Activated CD4-positive, alpha-beta memory T cell treated with anti-CD3 and anti-CD28 coated beads for 36 hours (primary cell): Measurements from ENCODE around the gene IPMK. TPM values are rescaled to one million over a fixed set of nuclear protein-coding genes. Genes with fewer than 3 reads are reported as not detected.
A peak's percentile ranks its signal among the peaks of the same experiment; 100 is the strongest.

Experiments
- CTCF ChIA-PET: fragments of 350-600 bp; sonication (Branson Sonifier 250); formaldehyde crosslinking; loops from one replicate; lab custom pipeline; 2021; ENCODE audit warnings: antibody characterized with exemption, inconsistent platforms; lab: Charles Lee
- POLR2A ChIA-PET: fragments of 350-600 bp; sonication (Branson Sonifier 250); formaldehyde crosslinking; loops from one replicate; lab custom pipeline; 2021; ENCODE audit warnings: antibody characterized with exemption; lab: Charles Lee
- DNase-seq: peaks from one replicate; pipeline ENCODE4 v3.0.0-alpha.2; 2020
- H3K27ac Mint-ChIP-seq: one replicate; pipeline ENCODE4 v1.8.0; 2021; ENCODE audit warnings: mixed read lengths
- H3K27me3 Mint-ChIP-seq: one replicate; pipeline ENCODE4 v1.8.0; 2021; ENCODE audit warnings: mixed read lengths
- H3K36me3 Mint-ChIP-seq: one replicate; pipeline ENCODE4 v1.8.0; 2021; ENCODE audit warnings: mixed read lengths
- H3K4me1 Mint-ChIP-seq: one replicate; pipeline ENCODE4 v1.8.0; 2021; ENCODE audit warnings: low read depth, mixed read lengths
- H3K4me3 Mint-ChIP-seq: one replicate; pipeline ENCODE4 v1.8.0; 2021; ENCODE audit warnings: mild to moderate bottlenecking, mixed read lengths
- H3K9me3 Mint-ChIP-seq: one replicate; pipeline ENCODE4 v1.8.0; 2021; ENCODE audit warnings: mixed read lengths
- intact Hi-C: fragments of 100-400 bp; cut with micrococcal nuclease; formaldehyde crosslinking; loops from one replicate; pipeline ENCODE4 v1.15.1; 2023
- total RNA-seq, 2 experiments: library from RNA; stranded (reverse); gene quantifications; one replicate each; pipeline ENCODE4 v1.2.3, GENCODE V29; 2021

Gene IPMK
- total RNA-seq, 2 experiments from 2014 or later = 5.6 to 5.7 TPM

- POLR2A ChIA-PET = interaction anchor here (1.6 kb wide), 1 partner anchor 14 kb away, joined by 3 read pairs; the partner anchor contains the start of gene CISD1
- CTCF ChIA-PET = no interaction called here
- DNase-seq = peak; percentile 45
- Mint-ChIP-seq H3K36me3 (peaks cover 8% of the 10 kb centered on the region), H3K9me3 (no peaks in the 10 kb centered on the region), H3K27ac (peak overlapping the region; percentile 65), H3K4me1 (peaks cover 38% of the 10 kb centered on the region), H3K27me3 (no peaks in the 10 kb centered on the region), H3K4me3 (peak overlapping the region; percentile 33)
- intact Hi-C loops = loop anchor here (1.0 to 5.0 kb wide), 7 partner anchors 13 to 1600 kb away; partner anchors contain the start of genes CISD1, TFAM and UBE2D1
These were observed 14.9 kb upstream of the IPMK start for GRCh38 chr10:58282615-58283014.

DNA sequence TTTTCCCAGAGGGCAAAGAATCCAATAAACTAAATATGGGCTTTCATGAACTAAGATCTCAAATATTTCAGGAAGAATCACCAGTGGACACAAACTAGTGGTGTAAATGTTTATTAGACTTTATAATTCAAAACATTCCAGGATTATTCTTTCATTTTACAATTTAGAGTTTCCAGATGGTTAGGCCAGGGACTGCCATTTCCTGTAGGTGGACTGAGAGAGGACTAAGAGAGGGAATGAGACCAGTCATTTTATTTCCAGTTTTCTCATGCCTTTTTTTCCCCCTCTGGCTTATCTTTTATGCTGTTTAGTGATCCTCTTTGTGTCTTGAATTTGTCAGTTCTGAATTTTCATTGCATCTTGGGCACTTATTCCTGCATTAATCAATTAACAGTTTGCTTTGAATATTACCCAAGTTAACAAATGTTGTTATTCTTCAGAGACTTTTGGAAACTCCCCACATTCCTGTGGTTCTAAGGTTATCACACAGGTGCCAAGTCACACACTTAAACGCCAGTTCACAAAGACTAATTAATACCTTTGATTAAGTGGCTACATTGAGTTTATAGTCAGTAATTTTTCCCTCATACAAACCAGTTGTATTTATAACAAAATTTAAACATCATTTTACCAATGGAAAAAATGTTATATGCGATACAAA, 13.5 kb upstream of the IPMK start:
- intact Hi-C loops = loop anchor here (5.0 kb wide), 1 partner anchor 1601 kb away; no protein-coding TSS in a partner anchor
- peaks cover 10% of the 10 kb centered on the region for H3K36me3 Mint-ChIP-seq
- no peaks in the 10 kb centered on the region for H3K9me3 Mint-ChIP-seq
- no peak overlapping the region for H3K4me3 Mint-ChIP-seq
- H3K27ac Mint-ChIP-seq = no peak overlapping the region
- ChIA-PET POLR2A (no interaction called here), CTCF (interaction anchor here (0.7 to 1.6 kb wide), 2 partner anchors 10 kb away, joined by 3 to 9 read pairs; no protein-coding TSS in a partner anchor)
- H3K27me3 Mint-ChIP-seq = no peaks in the 10 kb centered on the region
- DNase-seq = no peak
- H3K4me1 Mint-ChIP-seq = peaks cover 38% of the 10 kb centered on the region

DNA sequence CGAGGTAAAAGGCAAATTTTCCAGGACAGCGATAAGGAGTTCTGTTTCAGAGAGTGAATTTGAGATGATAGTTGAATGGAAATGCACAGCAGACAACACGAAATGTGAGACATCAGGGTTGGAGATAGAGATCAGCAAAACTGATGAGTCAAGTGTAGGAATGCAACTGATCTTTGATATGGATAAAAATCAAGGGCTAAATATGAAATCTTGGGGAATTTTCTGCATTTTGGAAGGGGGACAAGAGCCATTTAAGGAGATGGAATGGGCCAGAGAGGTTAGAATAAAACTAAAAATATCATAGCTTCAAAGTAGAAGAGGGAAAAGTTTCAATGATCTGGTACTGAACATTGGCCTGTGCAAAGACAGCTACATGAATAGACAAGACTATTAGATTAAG, 12.8 kb upstream of the IPMK start:
- intact Hi-C loops = loop anchor here (5.0 kb wide), 1 partner anchor 1602 kb away; no protein-coding TSS in a partner anchor
- Mint-ChIP-seq H3K9me3 (no peaks in the 10 kb centered on the region), H3K4me3 (no peak overlapping the region), H3K27ac (no peak overlapping the region), H3K36me3 (peaks cover 10% of the 10 kb centered on the region), H3K4me1 (peaks cover 38% of the 10 kb centered on the region), H3K27me3 (no peaks in the 10 kb centered on the region)
- POLR2A ChIA-PET = no interaction called here
- CTCF ChIA-PET = interaction anchor here (0.7 to 1.6 kb wide), 2 partner anchors 9 to 11 kb away, joined by 3 to 9 read pairs; no protein-coding TSS in a partner anchor
- DNase-seq = no peak

GRCh38 chr10:58278962-58279307, 11.2 kb upstream of the IPMK start:
- Mint-ChIP-seq H3K27ac (no peak overlapping the region), H3K36me3 (peaks cover 10% of the 10 kb centered on the region), H3K27me3 (no peaks in the 10 kb centered on the region), H3K4me3 (no peak overlapping the region), H3K4me1 (peaks cover 38% of the 10 kb centered on the region), H3K9me3 (no peaks in the 10 kb centered on the region)
- no peak for DNase-seq
- POLR2A ChIA-PET = no interaction called here
- intact Hi-C loops = no loop called here
- CTCF ChIA-PET = no interaction called here

GRCh38 chr10:58278274-58278961, 10.7 kb upstream of the IPMK start:
- Mint-ChIP-seq H3K36me3 (peaks cover 10% of the 10 kb centered on the region), H3K4me1 (peaks cover 37% of the 10 kb centered on the region), H3K27ac (no peak overlapping the region), H3K4me3 (no peak overlapping the region), H3K9me3 (no peaks in the 10 kb centered on the region), H3K27me3 (no peaks in the 10 kb centered on the region)
- intact Hi-C loops = no loop called here
- no peak for DNase-seq
- ChIA-PET POLR2A (no interaction called here), CTCF (interaction anchor here (1.5 to 1.8 kb wide), 2 partner anchors 9 to 13 kb away, joined by 4 to 5 read pairs; partner anchors contain the start of gene CISD1)

GRCh38 chr10:58275908-58276307, 8.2 kb upstream of the IPMK start:
- Mint-ChIP-seq H3K9me3 (no peaks in the 10 kb centered on the region), H3K36me3 (peaks cover 10% of the 10 kb centered on the region), H3K27ac (no peak overlapping the region), H3K27me3 (no peaks in the 10 kb centered on the region), H3K4me1 (peaks cover 15% of the 10 kb centered on the region), H3K4me3 (no peak overlapping the region)
- CTCF ChIA-PET = interaction anchor here (0.6 kb wide), 1 partner anchor 16 kb away, joined by 3 read pairs; no protein-coding TSS in a partner anchor
- POLR2A ChIA-PET = no interaction called here
- no peak for DNase-seq
- intact Hi-C loops = no loop called here

GRCh38 chr10:58275261-58275660, 7.6 kb upstream of the IPMK start:
- H3K9me3 Mint-ChIP-seq = no peaks in the 10 kb centered on the region
- no peaks in the 10 kb centered on the region for H3K27me3 Mint-ChIP-seq
- peaks cover 15% of the 10 kb centered on the region for H3K4me1 Mint-ChIP-seq
- peaks cover 10% of the 10 kb centered on the region for H3K36me3 Mint-ChIP-seq
- intact Hi-C loops = no loop called here
- no peak for DNase-seq
- POLR2A ChIA-PET = no interaction called here
- CTCF ChIA-PET = interaction anchor here (0.6 kb wide), 2 partner anchors 17 to 926 kb away, joined by 3 read pairs; no protein-coding TSS in a partner anchor
- no peak overlapping the region for H3K27ac Mint-ChIP-seq
- no peak overlapping the region for H3K4me3 Mint-ChIP-seq

DNA sequence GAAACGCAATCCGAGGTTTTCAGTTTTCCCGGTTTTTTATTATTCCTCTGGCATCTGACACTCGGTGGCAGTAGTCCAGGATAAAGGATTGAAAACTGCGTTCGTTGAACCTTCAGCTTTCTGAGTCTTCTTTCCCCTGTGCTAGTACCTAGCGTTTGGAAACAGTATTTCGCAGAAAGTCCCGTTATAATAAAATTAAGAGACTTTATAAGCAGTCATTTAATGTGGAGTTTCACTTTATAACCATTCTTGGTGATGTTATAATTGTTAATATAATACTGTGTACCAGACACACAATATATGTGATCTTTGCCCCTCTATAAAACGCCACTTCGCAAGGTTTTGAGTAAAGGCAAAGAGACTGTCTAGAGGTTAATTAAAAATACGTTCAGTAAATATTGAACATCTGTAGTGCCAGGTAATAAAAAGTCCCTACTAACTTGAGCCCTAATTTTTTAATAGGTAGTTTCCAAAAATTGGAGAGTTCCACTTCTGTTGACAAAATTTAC, 2.1 kb upstream of the IPMK start:
- peaks cover 18% of the 10 kb centered on the region for H3K4me1 Mint-ChIP-seq
- peak overlapping the region; percentile 94 for H3K27ac Mint-ChIP-seq
- H3K4me3 Mint-ChIP-seq = peak overlapping the region; percentile 84
- no peaks in the 10 kb centered on the region for H3K9me3 Mint-ChIP-seq
- no peaks in the 10 kb centered on the region for H3K27me3 Mint-ChIP-seq
- intact Hi-C loops = loop anchor here (1.0 to 2.0 kb wide), 5 partner anchors 12 to 1909 kb away; partner anchors contain the start of genes CCDC6, UBE2D1 and ZWINT
- CTCF ChIA-PET = interaction anchor here (1.1 to 1.8 kb wide), 3 partner anchors 8 to 94 kb away, joined by 3 to 8 read pairs (median 5); no protein-coding TSS in a partner anchor
- POLR2A ChIA-PET = no interaction called here
- DNase-seq = no peak
- no peaks in the 10 kb centered on the region for H3K36me3 Mint-ChIP-seq

DNA sequence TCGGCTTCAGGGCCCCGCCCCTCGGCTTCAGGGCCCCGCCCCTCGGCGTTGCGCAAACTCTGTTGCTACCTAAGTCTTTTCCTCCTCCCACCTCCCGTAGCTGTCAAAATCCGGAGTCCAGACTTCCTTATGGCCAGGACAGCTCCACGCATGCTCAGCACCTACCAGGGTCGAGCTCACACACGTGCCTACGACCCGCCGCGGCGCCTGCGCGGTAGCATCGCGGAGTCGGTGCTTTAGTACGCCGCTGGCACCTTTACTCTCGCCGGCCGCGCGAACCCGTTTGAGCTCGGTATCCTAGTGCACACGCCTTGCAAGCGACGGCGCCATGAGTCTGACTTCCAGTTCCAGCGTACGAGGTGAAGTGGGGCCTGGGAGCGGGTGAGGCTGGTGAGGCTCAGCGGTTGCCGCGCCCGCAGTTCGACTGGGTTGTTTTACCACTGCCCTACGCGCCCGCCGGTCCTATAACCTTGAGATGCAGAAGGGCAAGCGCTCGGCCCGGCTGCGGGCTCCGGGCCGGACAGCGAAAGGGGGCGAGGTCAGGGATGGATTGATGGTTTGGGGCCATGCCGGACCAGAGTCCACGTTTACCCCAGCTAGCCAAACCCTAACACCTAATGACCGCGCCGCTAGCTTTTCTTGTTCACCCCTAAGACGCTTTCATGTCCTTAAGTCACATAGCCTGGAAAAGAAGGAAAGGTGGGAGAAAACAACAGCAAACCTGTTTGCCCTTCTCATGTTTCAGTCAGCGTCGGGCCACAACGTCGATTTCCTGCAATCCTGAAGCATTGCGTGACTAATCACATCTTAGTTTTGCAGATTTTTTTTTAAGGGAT, 1.5 kb upstream of the IPMK start, which contains the start of gene CISD1:
Gene CISD1 (plus strand): TSS at position 217 of the 836 bp plus-strand sequence. CDS start 112 bp downstream, at position 329.
- ChIA-PET CTCF (interaction anchor here (1.0 to 1.8 kb wide), 5 partner anchors 8 to 116 kb away, joined by 3 to 8 read pairs (median 4); partner anchors contain the start of gene TFAM), POLR2A (interaction anchor here (1.1 to 2.0 kb wide), 3 partner anchors 10 to 116 kb away, joined by 3 to 13 read pairs (median 3); partner anchors contain the start of gene TFAM)

DNA sequence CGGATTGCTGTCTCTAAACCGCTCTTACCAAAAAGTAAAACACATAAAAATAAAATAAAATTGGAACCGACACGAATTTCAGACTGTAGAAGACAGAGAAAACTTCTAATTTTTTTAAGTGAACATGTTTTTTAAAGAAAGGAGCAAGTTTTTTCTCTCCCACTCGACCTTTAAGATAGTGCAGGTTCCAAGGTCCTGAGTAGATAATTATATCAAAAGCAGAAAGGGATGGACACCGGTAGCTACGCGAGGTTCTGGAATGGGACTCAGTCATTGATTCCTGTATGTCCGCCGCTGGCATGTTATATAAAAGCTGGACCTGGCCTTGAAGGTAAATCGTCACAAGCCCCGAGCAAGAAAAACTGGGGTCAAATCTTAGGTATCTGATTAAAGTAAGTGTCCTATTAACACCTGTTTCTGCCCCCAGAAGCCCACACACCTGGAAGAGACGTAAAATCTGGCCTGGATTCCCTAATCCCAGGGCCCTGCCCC, 806 bp upstream of the IPMK start:
- H3K36me3 Mint-ChIP-seq = no peaks in the 10 kb centered on the region
- intact Hi-C loops = loop anchor here (1.0 to 2.0 kb wide), 3 partner anchors 117 to 1908 kb away; partner anchors contain the start of genes CCDC6, TFAM and ZWINT

More for the DNA sequence above, 1.5 kb upstream of the IPMK start, which contains the start of gene CISD1:
- Mint-ChIP-seq H3K27ac (peak within 1 kb of the TSS; percentile 94), H3K4me3 (peak within 1 kb of the TSS; percentile 84), H3K36me3 (no peaks in the 10 kb centered on the region), H3K27me3 (no peaks in the 10 kb centered on the region), H3K4me1 (peaks cover 24% of the 10 kb centered on the region), H3K9me3 (no peaks in the 10 kb centered on the region)
- intact Hi-C loops = loop anchor here (1.0 to 2.0 kb wide), 6 partner anchors 13 to 1908 kb away; partner anchors contain the start of genes CCDC6, TFAM, UBE2D1 and ZWINT
- peak; percentile 96 for DNase-seq

More for the DNA sequence above, 806 bp upstream of the IPMK start:
- Mint-ChIP-seq H3K27me3 (no peaks in the 10 kb centered on the region), H3K4me1 (peaks cover 29% of the 10 kb centered on the region), H3K27ac (peak overlapping the region; percentile 94), H3K4me3 (peak overlapping the region; percentile 84), H3K9me3 (no peaks in the 10 kb centered on the region)
- CTCF ChIA-PET = interaction anchor here (0.8 to 1.8 kb wide), 5 partner anchors 9 to 118 kb away, joined by 3 to 8 read pairs (median 4); partner anchors contain the start of gene TFAM
- POLR2A ChIA-PET = interaction anchor here (1.1 to 2.0 kb wide), 3 partner anchors 10 to 117 kb away, joined by 3 to 13 read pairs (median 3); partner anchors contain the start of gene TFAM
- no peak for DNase-seq
